GM12864 (cell line): ENCODE results near the gene CRYBA4.

Source experiments
- DNase-seq: peaks from one replicate; pipeline ENCODE4 v3.0.0-alpha.2; 2011; ENCODE audit warnings: low read depth
- H3K4me3 ChIP-seq: 2 replicates; pipeline ENCODE4 v1.5.1; 2011; ENCODE audit warnings: mild to moderate bottlenecking, low read depth, low read length, control low read depth
- TF ChIP-seq, protein P1 (sequence below): IDR thresholded peaks from 2 replicates; pipeline ENCODE4 v1.5.1; 2011; ENCODE audit warnings: low read depth, mild to moderate bottlenecking, moderate library complexity, low read length, control low read depth, inconsistent platforms; ENCODE audit errors: missing control alignments

Gene CRYBA4

DNA sequence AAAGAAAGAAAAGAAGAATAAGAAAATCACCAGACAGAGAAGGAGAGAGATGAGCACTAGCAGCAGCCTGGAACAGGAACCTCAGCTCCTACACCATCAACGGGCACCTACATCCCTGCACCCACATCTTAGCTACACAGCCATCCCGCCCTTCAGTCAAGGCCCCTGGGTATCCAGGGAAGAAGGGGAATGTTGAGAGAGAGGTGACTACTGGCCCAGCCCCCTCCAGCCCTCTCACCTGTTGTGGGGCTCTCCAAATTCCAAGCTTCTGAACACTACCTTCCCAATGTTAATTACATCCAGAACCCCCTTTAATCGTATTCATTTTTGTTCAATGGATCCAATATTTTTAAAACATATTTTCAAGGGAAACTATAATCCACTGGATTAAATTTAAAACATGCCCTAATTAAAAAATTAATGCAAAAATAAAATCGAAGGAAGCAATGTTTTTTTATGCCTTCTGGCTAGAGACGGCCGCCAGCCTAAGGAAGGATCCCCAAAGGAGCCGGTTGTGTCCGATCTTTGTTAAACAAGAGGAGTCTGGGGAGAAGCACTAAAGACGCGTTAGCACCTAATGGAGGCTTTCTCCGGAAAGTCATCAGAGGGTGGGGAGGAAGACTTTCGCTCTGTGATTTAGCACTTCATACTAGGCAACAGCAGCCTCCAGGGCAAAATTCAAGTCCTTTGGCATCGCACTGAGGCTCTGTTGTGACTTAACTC, 41.4 kb upstream of the CRYBA4 start:
- H3K4me3 ChIP-seq, result no peak overlapping the region
- DNase-seq, result no peak
- TF ChIP-seq, protein P1, sequence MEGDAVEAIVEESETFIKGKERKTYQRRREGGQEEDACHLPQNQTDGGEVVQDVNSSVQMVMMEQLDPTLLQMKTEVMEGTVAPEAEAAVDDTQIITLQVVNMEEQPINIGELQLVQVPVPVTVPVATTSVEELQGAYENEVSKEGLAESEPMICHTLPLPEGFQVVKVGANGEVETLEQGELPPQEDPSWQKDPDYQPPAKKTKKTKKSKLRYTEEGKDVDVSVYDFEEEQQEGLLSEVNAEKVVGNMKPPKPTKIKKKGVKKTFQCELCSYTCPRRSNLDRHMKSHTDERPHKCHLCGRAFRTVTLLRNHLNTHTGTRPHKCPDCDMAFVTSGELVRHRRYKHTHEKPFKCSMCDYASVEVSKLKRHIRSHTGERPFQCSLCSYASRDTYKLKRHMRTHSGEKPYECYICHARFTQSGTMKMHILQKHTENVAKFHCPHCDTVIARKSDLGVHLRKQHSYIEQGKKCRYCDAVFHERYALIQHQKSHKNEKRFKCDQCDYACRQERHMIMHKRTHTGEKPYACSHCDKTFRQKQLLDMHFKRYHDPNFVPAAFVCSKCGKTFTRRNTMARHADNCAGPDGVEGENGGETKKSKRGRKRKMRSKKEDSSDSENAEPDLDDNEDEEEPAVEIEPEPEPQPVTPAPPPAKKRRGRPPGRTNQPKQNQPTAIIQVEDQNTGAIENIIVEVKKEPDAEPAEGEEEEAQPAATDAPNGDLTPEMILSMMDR, result no peak

DNA sequence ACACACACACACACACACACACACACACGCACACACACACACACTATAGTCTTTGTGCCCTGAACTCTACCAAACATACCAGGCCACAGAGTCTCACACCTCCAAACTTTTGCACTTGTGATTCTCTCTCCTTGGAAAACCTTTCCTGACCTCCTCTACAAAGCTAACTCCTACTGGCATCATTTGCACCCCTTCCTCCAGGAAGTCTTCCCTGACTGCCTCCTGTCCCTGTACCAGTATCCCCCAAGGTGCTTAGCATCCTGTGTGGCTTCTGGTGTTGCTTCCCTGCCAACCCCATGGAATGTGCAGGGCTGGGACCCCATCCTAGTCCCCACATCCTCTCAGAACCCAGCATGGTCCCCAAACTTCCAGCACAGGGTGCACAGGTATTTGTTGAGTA, 40.7 kb upstream of the CRYBA4 start:
- TF ChIP-seq, protein P1, result no peak
- no peak for DNase-seq
- no peak overlapping the region for H3K4me3 ChIP-seq

DNA sequence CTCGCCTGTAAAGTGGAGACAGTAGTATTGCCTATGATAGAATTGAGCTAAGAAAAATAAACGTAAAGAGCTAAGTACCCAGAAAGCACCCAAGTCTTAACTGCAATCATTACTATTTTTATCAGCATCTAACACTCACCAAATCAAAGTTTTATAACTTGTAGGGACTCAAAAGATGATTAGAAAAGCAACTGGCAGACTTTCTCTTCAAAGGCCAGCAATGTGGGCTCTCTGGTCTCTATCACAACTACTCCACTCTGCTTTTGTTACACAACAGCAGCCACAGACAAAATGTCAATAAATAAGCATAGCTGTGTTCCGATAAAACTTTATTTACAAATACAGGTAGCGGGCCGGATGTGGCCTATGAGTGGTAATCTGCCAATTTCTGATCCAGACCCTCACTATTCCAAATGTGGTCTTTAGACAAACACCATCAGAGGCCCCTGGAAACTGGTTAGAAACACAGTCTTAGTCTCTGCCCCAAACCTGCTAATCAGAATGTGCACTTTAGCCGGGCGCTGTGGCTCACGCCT, 40.1 kb upstream of the CRYBA4 start:
- TF ChIP-seq, protein P1, result no peak
- H3K4me3 ChIP-seq, result no peak overlapping the region
- DNase-seq, result no peak

DNA sequence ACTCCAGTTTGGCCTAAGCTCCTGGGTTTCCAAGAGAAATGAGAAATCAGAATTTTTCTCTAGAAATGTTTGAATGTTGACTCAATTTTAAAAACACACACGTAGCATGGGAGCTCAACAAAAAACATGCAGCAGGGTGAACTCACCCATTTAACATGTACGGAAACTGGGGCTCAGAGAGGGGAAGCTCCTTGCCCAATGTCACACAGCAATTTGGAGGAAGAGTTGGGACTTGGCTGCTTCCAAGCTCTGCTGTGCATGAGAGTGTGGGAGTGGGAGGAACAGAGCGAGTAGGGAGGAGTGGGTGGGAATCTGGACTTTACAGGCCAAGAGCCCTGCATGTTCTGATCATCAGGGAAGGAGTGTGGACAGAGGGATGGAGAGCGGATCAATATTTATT, 37.8 kb upstream of the CRYBA4 start:
- TF ChIP-seq, protein P1, result no peak
- no peak for DNase-seq

DNA sequence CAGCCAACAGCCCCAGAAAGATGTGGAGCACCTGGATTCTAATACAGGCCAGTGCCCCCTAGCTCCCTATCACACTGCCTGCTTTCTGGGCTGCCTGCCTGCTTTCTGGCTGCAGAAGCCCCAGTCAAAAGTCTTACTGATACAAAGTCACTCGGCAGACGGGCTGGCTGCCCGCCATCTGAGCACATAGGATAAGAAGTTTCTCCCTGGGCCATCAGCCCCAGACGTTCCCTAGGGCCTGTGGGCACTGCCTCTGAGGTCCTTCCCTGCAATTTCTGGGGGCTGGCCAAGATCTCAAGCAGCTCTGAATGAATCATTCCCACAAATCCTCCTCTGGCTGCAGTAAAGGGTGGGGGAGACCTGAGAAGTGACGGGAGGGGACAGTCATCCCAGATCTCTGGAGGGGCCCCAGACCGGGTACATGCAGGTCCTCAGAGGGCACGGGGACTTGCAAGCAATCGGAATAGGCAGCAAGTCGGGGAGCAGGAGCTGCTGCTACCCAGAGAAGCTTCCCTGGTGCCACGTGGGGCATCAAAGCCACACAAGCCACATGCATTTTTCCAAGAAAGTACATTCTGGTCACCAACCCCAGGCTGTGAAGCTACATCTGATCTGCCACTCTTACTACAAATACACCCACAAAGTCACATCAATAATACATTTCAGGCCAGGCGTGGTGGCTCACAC, 36.5 kb upstream of the CRYBA4 start:
- no peak for DNase-seq
- TF ChIP-seq, protein P1, result no peak
- H3K4me3 ChIP-seq, result no peak overlapping the region

More for the DNA sequence above, 37.8 kb upstream of the CRYBA4 start:
- H3K4me3 ChIP-seq, result no peak overlapping the region

DNA sequence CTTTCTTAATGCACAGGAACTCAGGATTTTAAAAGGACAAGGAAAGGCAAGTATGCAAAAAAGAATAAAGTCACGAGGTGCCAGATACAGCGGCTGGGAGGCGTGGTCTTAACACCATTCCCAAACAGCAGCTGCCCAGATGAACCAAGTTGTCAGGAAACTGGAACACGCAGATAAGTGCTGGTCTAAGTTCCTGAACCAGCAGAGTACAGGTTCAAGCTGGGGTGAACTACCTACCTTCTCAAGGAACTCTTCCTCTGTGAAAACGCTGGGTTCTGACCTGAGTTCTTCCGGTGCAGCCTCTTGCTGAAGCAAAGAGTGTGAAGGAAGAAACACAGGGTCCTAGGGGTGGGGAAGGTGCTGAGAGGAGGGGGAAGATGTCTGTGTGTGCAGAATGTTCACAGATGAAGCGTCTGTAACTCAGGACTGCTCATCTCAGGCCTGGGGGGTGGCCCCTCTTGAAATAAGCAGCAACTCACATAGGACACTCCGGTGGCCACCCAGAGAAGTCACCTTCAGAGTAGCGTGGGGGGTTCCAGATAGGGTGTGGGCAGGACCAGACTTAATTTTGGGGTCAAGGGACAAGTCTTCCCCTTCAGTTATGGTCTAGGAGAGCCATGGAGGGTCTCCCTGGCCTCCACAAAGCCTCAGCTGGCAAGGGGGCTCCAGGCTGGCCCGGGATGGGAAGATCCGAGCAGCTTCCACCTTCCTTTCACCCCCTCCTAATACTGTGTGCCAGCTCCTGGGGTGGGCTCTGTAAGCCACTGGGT, 35.0 kb upstream of the CRYBA4 start:
- TF ChIP-seq, protein P1, result no peak
- no peak for DNase-seq
- no peak overlapping the region for H3K4me3 ChIP-seq
